HG02571 (cell line): Measurements from ENCODE around the gene CAST.
"Not testable (repeated sequence)": the region's sequence is repeated elsewhere in the genome, so short reads cannot be mapped to it uniquely, and the experiment has no call there.

Source experiments
- ATAC-seq: cut with Tn5 transposase; IDR thresholded peaks from one replicate; pipeline ENCODE4 v1.9.1; 2021; ENCODE audit warnings: mild to moderate bottlenecking, moderate library complexity; ENCODE audit not compliant: unreplicated experiment

Gene CAST

GRCh38 chr5:96743805-96744204, 81.6 kb downstream of the CAST start:
- ATAC-seq: no peak

GRCh38 chr5:96744218-96744617, 82.0 kb downstream of the CAST start:
- not testable (repeated sequence) for ATAC-seq

- ATAC-seq: no peak
Observed at GRCh38 chr5:96745025-96745424, 82.8 kb downstream of the CAST start.

- ATAC-seq: no peak
Observed at GRCh38 chr5:96745844-96746531, 83.8 kb downstream of the CAST start.

GRCh38 chr5:96747720-96748119, 85.5 kb downstream of the CAST start:
- ATAC-seq: no peak

- ATAC-seq: no peak
Observed at GRCh38 chr5:96750110-96750822, 88.1 kb downstream of the CAST start.

- ATAC-seq: no peak
Observed at GRCh38 chr5:96751203-96752169, 89.3 kb downstream of the CAST start.

- no peak for ATAC-seq
Observed at GRCh38 chr5:96752341-96753016, 90.3 kb downstream of the CAST start.

GRCh38 chr5:96753017-96753397, 90.8 kb downstream of the CAST start:
- no peak for ATAC-seq

- no peak for ATAC-seq
Observed at GRCh38 chr5:96753848-96754247, 91.7 kb downstream of the CAST start.

- ATAC-seq: no peak
Observed at GRCh38 chr5:96755851-96756250, 93.7 kb downstream of the CAST start.

GRCh38 chr5:96756985-96757384, 94.8 kb downstream of the CAST start:
- no peak for ATAC-seq

GRCh38 chr5:96758621-96759020, 96.4 kb downstream of the CAST start:
- ATAC-seq: no peak

GRCh38 chr5:96761618-96762017, 99.4 kb downstream of the CAST start:
- no peak for ATAC-seq

- no peak for ATAC-seq
Observed at GRCh38 chr5:96763026-96763425, 100.8 kb downstream of the CAST start.

GRCh38 chr5:96765043-96765442, 102.9 kb downstream of the CAST start:
- no peak for ATAC-seq

GRCh38 chr5:96768708-96769251, 106.6 kb downstream of the CAST start:
- no peak for ATAC-seq

- no peak for ATAC-seq
Observed at GRCh38 chr5:96771395-96771794, 109.2 kb downstream of the CAST start.

- no peak for ATAC-seq
Observed at GRCh38 chr5:96772111-96772510, 109.9 kb downstream of the CAST start.

GRCh38 chr5:96772542-96772941, 110.4 kb downstream of the CAST start:
- no peak for ATAC-seq

- ATAC-seq: no peak
Observed at GRCh38 chr5:96775050-96775449, 112.9 kb downstream of the CAST start.
